SK-MEL-5 (cell line): ENCODE results near the gene CYGB. TPM values are rescaled to one million over a fixed set of nuclear protein-coding genes. Genes with fewer than 3 reads are reported as not detected.
A peak's percentile ranks its signal among the peaks of the same experiment; 100 is the strongest.

Experiments used
- DNase-seq: peaks from one replicate; pipeline ENCODE4 v3.0.0-alpha.2; 2016; ENCODE audit warnings: low read depth, low spot score
- in situ Hi-C: cut with HindIII; loops from 2 replicates; pipeline ENCODE4 v1.10.0; 2016; ENCODE audit warnings: low sequenced_read_pairs, high pct_unique_total_duplicates, low pct_unique_long_range_greater_than_20kb
- total RNA-seq: library from RNA; depleted of rRNA; stranded (reverse); fragments of >200 nt; shearing (Covaris generic); gene quantifications from 2 replicates; pipeline ENCODE4 v1.2.3, GENCODE V29; 2014

The CYGB gene
- total RNA-seq, 1 experiment from 2014 or later = 122 TPM

DNA sequence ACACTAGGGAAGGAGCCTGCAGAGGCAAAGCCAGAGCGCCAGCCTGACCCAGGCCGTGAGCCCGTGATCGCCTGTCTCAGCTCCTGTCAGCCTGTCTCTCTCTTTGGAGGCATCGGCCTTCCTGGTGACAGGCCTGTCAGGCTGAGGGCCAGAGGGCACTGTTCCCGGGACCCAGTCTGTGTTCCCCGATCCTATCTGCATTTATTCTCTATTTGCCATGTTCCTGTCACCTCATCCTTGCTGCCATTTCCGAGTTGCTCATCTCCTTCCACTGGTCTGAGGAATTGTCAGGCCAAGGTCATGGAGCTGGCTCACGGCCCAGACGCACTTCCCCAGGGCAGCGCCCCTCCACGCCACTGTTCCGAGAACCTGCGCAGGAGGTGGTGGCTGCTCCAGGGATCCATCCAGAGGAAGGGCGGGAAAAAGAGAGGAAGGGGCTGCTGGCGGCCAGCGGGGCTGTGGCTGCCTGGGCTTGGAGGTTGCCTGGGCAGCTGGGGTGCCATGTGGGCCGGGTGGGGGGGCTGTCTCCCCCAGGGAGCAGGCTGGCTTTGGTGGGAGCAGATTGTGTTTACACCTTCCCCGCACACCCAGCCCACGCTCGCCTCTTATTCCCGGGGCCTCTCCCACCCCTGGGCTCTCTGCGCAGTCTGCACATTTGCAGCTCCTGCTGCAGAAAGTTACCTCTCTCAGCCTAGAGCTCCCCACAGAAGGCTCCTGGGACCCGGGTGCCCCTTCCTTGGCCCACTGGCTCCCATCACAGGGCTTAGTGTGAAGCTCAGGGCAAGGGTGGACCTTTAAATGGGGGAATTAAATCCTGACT is 7.2 kb upstream of the CYGB start:
- DNase-seq = no peak
- in situ Hi-C loops = no loop called here

DNA sequence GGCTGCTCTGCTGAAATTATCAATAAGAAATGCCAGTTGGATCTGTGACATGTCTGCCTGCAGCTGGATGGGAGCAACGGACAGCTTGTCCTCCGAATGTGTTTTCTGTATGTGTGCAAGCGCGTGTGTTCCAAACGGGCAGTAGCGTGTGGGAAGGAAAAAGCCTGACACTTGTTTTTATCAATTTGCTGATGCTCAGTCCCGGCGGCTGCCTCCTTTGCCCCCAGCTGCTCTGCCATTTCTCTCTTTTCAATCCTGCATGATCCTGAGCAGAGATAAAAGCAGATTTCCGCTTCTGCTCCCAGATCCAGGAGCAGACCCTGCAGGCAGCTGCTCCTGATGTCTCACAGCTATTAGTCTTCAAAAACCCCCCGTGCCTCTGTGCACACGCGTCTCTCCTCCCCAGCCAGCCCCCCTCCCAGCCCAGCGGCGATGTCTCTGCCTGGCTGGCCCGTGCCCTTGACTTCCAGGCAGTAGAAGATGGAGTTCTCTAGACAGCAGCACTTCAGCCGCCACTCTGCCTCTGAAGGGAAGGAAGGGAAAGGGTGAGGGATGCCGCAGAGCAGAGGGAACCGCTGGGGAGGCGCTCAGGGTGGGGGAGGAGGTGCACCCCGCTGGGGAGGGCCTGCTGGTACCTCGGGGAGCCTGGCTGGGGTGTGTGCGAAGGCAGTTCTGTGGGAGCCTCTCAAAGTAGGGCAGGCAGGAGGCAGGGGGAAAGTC is 6.5 kb upstream of the CYGB start:
- no peak for DNase-seq
- in situ Hi-C loops = no loop called here

DNA sequence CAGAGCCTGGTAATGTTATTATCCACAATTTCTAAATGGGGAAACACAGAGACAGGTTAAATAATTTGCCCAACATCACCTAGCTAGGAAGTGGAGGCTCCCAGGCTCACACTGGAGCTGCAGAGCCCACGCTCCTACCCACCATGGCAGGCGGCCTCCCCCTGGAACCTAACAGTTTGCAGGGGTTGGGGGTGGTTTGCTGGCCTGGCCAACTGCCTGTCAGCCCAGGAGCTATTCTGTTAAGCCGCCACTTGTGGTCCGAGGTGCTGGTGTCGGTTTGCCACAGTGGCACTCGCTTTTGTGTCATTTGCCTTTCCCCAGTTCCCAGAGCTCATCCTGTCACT is 5.9 kb upstream of the CYGB start:
- in situ Hi-C loops = no loop called here
- DNase-seq = no peak

DNA sequence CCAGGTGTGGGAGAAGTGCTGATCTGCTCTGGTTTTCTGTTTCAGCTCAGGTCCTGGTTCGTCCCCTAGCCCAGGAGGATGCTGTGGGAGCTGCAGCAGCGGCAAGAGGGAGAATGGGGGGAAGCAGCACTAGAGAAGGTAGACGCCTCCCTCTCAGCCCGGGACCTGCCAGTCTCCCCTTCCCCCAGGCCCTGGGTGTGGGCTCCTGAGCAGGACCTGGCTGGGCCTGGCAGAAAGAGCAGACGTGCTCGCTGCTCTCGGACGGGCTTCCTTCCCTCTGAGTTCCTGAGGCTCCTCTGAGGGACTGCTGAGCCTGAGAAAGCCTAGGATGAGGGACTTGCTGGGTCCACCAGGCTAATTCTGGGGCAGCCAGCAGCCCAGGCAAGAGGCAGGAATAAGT is 5.5 kb upstream of the CYGB start:
- in situ Hi-C loops = no loop called here
- no peak for DNase-seq

DNA sequence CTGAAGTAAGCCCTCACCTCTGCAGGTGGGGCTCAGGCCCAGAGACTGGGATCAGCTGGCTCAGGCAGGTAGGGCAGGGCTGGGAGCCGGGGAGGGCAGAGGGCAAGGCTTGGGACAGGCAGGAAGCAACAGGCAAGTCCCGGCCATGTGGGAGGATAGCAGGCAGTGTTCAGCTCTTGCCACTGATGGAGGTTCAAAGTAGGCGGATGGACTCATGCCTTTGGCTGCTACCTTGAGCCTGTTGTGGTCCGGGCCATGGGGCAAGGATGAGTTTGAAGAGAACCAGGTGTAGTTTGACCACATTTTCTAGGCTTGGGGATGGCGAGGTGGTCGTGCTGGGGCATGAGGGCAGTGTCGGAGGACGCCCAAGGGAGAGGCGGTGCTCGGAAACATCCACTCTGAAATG is 5.1 kb upstream of the CYGB start:
- in situ Hi-C loops = no loop called here
- no peak for DNase-seq

DNA sequence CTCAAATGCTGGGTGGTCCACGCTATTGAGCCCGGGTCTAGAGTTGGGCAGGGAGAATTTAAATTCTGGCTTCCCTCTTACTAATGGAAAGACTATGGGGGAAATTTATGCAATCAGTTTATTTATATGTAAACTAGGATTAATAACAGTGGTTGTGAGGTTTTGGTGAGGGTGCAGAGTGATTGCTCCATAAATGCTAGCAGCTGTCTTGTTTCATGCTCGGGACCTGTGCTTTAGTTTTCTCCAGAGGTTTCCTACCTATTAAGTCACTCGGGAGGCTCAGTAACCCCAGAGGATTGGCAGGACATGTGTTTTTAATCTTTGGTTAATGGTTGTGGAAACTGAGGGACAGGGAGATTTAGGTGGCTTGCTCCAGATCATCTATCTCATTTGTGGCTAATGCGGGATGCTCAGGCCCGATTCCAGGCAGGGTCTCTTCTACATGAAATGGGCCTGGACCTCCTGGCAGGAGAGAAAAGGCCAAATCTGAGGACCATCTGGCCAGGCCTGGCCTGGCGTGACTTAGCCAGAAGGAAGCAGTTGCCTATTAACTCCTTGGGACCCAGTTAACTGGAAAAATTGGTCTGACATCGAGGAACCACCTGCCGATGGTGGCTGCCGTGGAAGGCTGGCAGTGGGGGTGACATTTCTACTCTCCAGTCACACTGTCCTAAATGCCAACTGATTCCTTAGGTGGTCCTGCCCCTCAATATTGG is 4.4 kb upstream of the CYGB start:
- in situ Hi-C loops = no loop called here
- DNase-seq = no peak

DNA sequence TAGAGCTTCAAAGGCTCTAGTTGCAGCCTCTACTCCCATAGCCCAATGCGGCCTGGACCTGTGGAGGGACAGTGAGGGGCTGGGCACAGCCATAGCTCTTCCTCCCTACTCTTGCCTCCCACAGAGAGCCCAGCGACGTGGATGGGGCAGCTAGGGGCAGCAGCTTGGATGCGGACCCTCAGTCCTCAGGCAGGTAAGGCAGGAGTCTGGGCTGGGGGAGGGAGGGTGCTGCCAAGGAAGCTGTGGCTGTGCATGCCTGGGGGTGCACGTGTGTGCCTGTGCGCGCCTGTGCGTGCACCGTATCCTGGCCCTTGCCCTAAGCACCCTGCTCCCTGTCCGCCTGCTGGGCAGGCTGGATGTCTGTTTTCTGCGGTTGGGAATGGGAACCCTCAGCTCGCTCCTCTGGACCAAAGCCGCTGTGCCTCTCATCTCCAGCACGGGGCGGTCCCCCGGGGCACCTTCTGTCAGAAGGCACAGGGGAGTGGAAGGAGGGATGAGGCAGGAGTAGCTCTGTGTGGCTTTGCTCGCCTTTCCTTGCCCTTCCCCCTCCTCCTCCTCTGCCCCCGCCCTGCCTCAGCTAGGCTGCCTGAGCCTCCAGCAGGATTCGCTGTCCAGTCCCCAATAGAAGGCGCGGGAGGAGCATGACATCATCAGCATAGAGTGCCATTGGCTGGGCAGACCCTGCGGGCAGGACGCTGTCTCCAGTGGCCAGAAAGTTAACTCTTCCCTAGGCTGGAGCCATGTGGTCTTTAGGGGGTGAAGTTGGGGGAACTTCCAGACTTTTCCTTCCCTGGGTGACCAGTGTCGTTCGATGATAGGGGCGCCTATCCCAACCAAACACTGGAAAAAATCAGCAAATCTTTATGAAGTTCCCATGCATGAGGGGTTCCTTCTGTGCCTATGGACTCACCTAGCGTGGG is 3.1 kb upstream of the CYGB start:
- in situ Hi-C loops = no loop called here
- DNase-seq = peak; percentile 100

DNA sequence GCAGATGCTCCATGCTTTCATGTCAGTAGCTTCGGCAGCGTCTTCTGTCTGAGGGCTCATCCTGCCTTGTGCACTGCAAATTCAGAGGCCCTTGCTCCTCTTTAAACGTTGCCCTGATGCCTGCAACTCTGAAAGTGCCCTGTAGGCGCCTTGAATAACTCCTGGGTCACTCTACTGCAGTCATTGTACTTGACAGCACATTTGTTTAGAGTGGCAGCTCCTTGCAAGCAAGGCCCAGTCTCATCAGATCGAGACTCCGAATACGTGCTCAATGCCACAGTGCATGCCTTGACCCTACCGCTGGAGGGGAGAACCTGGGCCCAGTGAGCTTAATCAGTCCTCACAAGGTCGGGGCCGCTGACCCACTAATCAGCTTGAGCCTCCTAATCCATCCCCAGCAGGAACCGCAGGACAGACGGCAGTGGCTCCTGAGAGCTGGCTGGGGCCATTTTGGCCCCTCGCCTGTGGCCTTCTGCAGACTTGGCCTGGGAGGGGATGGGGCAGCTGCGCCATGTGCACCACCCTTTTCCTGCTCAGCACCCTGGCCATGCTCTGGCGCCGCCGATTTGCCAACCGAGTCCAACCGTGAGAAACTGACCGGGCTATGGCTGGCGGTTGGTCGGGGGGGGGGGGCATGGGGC is 2.2 kb upstream of the CYGB start, which contains the start of gene PRCD:
Gene PRCD, plus strand, starts transcription at position 414 of the 641 bp plus-strand sequence. Its CDS starts 98 bp downstream, at position 512.
- DNase-seq = peak; percentile 49
- in situ Hi-C loops = no loop called here

DNA sequence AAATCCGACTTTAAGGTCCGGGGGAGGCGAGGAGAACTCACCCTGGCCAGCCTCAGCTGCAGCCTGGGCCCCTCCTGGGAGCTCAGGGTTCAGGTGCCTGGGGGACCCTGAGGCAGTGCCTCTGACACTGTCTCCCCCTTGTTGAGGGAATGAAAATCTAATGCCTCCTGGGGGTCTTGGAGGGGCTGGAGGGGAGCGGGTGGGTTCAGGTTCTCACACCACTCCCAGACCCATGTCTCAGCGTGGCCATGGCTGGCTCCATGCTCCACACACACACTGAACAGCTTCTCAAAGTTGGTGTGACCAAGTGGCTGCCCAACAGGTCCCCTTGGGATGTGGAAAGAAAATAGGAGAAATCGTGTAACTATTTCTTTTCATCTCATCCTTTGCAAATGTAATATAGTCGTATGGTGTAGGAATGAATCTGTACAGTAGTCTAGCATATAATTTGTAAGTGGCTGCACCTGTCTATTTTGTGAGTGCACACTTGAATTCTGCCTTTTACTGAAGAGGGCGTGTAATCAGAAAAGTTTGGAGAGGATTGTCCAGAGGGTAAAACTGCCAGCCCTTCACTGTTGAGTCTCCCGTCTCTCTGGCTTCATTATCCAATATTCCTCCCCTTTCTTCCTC is 1.5 kb upstream of the CYGB start:
- in situ Hi-C loops = no loop called here

DNA sequence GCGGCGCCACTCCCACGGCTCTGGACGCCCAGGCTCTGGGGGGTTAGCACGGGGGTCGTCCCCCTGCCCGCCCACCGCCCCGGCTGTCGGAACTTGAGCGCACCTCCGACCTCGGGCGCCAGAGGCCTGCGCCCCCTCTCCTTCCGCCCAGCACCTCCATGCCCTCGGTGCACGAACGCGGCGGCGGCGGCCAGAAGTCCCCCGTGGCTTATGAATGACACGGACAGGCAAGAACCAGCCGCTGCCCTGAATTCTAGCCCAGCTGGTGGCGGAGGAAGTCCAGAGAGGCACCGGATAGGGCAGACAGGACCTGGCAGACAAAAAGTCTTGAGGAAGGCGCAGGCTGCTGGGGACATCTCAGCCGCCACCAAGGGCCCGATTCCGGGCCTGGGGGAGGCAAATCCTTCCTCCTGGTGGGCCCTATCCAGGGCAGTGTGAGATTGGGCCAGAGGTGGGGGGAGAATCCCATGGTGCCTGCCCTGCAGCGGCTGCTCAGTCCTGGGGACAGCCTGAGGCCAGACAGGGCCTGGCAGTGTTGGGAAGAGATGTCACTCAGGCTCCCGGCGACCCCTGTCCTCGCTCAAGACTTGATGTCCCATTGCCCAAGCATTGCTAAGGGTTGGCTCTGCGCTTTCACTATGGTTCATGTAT is 897 bp upstream of the CYGB start:
- in situ Hi-C loops = no loop called here
- no peak for DNase-seq

More for the DNA sequence above, 1.5 kb upstream of the CYGB start:
- DNase-seq = no peak

DNA sequence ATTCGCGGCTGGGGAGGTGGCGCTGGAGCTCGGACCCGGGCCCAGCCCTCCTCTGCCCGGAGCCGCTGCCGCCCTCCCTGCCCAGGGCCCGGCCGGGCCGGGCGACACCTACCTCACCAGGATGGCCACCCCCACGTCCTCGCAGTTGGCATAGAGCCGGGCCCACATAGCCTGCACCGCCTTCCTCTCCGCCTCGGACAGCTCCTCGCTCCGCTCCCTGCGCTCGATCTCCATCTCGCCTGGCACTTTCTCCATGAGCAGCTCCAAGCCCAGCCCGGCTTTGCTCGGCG is 276 bp downstream of the CYGB start:
- in situ Hi-C loops = no loop called here
- no peak for DNase-seq

DNA sequence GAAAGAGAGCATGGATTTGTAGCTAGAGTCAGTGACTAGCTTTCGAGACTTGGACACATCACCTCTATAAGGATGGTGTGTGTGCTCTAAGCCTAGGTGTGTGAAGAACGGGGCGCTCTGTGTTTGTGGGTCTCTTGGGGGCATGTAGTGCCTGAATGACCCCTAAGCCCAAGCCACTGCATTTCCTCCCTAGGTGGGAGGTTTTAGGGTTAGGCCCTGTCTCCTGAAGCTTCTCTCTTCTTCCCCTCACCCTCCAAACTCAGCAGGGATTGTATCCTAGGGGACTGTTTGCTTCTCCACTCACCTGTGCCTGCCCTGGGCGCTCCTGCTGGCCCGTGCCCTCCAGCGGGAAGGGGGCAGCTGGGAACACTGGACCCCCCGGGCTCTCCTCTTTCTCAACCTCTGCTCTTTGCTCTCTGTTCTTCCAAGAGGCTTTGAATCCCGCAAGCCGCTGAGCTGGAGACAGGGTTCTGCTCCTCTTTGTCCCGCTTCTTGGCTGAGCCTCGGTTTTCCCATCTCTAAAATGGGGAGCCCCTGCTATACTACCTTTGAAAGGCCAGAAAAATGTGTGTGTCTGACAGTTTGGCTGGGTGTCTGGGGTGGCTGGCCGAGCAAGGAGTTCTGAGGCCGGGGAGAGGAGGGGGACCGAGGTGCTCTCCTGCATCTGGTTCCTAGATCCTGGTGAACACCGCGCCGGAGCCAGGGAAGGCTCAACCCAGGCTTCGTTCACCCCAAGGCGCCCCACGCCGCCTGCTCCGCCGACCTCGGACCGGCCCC is 810 bp downstream of the CYGB start:
- in situ Hi-C loops = no loop called here
- no peak for DNase-seq

DNA sequence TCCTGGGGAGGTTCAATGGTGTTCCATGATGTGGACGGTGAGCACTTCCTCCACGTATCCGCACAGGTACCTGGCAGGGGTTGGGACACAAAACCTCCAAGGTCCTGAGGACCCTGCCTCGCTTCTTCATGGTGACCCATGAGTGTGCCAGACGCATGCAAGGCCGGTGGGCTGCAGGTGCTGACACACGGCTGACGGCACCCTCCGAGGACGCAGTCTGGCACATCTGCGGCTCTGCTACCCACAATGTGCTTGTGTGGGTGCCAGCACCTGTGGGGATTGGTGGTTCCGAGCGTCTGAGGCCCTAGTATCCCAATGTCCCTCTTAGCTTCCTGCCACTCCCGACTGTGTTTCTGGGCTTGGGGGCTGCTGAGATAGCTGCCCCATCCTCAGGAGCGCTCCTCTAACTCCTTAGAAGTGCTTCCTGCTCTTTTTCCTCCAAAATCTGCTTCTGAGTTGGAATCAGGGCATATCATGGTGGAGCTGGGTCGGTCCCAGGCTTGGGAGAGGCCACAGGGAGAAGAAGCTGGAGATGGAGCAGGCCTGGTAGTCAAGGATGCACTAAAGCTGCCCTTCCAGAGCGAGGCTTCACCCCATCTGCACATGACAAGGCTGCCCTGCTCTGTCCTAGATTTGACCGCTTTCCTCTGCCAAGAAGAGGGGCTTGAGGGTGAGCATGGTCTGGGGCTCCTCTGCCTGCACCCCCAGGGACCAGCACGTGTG is 1.6 kb downstream of the CYGB start:
- DNase-seq = no peak
- in situ Hi-C loops = no loop called here

DNA sequence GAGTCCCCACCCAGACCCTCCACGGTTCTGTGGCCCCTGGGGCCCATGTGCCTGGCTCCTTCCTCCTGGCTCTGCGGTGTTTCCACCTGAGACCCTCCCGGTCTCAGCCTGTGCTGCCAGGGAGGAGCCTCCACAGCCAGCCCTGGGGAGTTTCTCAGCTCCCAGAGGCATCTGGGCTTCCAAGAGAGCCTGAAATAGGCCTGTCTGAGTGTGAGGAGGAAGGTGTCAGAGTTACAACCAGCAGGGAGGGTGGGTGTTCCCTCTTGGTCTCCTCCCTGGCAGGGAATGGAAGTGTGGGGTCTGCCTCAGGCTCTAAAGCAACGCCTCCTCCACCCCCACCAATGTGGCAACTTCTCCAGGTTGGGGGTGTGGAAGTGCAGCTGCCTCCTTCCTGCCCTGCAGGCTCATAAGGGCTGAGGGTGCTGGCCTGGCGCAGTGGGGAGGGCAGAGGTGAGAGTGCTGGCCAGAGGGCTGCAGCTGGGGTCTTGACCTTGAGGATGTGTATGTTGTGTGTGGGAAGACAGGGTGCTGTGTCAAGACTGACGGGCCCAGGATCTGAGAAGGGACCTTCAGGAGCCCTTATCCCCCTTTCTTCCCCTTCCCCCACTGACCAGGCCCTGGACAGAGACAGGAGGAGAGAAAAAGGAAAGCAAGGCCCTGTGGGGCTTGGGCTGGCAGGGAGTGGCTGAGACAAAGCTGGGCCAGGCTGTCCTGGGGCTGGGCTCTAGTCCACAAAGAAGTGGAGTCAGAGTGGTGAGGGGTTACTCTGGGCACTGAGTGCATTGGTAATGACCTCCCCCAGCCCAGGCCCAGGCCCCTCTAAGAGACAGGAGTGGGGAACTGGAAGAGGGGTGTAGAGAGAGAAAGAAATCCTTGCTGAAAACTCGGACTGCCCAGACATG is 2.4 kb downstream of the CYGB start:
- DNase-seq = no peak
- in situ Hi-C loops = no loop called here
